Raji (cell line): ENCODE results near the gene ETS2.

Experiments used
- POLR2A ChIP-seq: IDR thresholded peaks from 2 replicates; pipeline ENCODE4 v1.6.1; 2011; ENCODE audit warnings: low read depth, low read length, control low read depth; ENCODE audit not compliant: insufficient read depth

The ETS2 gene

DNA sequence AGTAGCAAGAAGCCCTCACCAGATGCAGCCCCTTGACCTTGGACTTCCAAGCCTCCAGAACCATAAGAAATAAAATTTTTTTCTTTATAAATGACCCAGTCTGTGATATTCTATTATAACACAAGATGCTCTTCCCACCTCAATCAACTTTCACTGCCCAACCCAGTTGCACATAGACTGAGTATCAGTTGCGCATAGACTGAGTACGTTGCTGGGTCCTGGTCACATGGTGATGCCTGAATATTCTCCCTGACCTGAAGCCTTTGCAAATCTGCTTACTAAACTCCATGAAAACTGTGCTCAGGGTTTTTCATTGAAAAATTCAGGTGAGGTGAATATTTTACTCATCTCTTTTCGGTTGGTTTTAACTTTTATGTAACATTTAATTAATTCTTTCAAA lies 59.2 kb downstream of the ETS2 start:
- TF ChIP-seq POLR2A, result no peak

DNA sequence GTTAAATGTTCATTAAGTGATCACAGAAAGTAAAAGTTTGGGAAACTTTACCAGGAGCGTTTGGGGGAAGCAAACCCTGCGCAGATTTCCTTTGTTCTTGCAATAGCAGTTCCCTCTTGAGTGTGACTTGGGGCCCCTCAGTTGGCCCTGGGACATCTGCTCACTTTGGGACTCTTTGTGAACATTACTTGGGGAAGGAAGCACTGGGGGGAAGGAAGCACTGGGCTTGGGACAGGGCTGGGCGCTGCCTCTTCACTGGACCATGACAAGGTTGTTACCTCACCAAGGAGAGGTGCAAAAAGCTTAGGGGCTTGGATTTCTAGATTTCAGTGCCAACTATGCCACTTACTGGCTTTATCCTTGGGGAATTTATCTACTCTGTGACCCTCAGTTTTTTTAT lies 63.5 kb downstream of the ETS2 start:
- no peak for TF ChIP-seq POLR2A

DNA sequence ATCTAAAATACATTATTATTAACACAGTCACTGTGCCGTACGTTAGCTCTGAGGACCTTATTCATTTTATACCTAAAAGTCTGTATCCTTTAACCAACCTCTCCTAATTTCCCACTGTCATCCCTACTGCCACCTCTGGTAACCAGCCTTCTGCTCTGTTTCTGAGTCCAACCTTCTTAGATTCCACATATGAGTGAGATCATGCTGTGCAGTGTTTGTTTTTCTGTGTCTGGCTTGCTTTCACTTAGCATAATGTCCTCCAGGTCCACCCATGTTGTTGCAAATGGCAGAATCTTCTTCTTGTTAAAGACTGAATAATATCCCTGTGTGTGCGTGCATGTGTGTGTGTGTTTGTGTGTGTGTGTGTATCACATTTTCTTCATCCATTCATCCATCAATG lies 64.2 kb downstream of the ETS2 start:
- TF ChIP-seq POLR2A, result no peak
